Fibroblast of peridontal ligament (primary cell): Measurements from ENCODE around the gene THRSP.

ENCODE experiments used
- DNase-seq: peaks from one replicate; pipeline ENCODE4 v3.0.0-alpha.2; 2010; ENCODE audit errors: extremely low read depth

Gene THRSP

DNA sequence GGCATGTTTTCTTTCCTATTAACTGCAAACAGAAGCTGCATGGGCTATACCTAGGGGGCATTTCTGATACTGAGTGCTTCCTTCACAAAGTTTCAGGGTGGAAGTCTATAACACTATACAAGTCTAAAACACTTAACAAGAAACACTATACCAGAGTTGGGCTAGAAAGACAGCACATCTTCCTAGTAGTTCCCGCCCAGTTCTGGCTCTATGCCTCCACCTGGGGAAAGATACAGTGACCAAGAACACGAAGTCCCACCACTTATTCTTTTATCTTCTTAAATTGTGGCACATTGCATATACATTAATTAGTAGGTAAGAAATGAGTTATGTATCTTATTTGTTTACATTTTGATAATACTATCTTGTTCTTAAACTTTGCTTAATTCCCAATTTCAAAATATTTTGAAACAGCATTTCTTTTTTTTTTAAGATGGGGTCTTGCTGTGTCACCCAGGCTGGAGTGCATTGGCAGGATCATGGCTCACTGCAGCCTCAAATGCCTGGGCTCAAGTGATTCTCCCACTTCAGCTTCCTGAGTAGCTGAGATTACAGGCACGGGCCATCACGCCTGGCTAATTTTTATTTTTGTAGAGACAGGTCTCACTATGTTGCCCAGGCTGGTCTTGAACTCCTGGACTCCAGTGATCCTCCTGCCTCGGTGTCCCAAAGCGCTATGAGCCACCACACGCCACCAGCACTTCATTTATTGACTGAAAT is 34.2 kb downstream of the THRSP start:
- no peak for DNase-seq

DNA sequence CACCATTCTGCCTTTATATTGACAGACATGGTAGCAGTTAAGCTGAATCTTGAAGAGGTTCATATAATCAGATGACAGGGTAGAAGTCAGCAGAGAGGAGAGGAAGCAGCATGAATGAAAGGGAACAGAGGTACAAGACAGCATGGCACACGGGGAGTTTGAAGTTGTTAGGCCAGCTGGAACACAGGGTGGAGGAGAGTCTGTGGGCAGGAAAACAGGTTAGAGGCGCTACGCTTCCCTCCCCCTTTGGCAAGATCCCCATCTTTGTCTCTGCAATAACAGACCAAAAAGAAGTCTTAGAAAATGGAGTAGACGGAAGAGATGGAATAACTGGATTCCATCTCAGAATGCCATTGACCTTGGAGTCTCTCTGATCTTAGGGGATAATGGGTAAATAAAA is 36.0 kb downstream of the THRSP start:
- no peak for DNase-seq

DNA sequence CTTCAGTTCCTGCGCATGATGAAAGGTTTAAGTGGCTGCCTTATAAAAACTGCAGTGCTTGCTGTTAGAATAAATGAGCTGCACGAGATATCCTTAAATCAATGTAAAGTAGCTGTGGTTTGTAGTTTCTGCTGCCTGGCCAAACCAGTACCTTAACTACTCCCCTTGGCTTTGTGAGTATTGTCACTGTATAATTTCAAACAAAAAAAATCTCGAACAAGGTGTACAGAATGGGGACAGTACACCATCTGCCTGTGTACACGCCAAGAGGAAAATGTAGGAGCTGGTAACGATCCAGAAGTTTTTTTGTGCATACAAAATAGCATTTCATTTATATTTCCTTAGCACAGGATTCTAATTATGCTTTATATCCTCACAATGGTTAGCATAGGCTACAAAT is 36.6 kb downstream of the THRSP start:
- DNase-seq: no peak

DNA sequence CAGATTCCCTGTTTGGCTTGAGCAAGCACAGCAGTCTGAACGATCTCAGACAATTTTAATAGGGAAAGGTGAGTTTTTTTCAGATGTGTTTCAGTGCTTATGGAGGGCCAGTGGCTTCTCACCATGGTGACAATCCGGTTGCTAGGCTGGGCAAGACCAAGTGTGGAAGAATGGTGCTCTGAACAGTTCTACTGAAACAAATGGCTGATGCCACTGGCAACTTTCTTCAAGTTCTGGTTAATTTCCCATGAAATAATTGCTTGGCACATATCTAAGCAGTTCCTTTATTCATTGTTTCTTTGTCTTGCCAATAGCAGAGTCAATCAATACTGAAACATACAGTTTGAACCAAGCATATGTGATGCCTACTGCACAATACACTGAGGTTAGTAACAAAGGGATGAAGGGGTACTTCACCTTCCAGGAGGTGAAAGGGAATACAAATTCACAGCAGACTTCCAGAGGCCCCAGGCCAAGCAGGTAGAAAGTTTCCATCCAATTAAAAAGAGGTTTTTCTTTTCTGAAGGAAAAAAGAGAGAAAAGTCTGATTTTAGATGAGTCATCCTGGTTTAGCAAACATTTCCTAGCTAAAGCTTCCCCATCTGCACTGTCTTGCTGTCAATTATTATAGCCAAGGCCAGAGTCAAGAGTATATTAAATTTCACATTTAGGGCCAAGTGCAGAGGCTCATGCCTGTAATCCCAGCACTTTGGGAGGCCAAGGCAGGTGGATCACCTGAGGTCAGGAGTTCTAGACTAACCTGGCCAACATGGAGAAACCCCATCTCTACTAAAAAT is 37.2 kb downstream of the THRSP start:
- DNase-seq: peak; percentile 53

DNA sequence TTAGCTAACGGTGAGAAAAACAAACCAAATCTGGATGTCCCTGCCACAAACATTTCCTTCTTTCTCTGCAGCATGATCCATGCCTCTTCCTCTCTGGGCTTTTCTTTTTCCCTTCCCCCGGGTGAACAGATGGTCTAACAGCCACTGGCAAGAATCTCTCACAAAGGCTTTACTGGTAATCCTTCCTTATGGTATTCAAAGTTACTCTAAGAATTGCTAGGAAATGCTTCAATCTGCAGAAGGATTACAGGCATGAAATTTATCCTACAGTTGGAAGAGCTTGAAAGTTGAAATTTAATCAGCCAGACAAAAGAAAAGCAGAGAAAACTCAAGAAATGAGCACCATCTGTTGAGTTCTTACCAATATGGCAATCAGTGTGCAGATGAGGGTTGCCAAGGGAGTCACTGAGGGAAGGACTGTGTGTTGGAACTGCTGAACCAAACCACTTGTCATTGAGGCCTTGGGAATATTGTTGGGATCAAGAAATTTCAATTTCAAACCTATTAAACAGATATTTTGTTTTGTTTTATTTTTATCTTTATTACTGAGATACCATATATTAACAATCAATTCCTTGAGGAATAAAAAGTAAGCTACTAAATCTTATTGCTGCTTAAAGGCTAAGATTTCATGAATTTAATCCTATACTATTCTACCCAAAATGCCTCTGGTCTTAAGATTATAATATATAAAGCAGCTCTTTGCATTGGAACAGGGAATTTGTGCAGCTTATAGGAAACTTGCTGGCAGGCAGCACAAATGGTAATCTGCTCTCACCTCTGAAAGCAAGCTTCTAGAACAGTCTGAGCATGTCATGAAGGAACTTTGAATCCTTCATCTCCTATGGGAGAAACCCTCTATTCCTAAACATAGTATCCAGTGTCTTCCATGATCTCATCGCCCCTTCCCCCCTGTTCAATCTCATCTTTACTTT is 45.7 kb downstream of the THRSP start:
- DNase-seq: peak; percentile 28

DNA sequence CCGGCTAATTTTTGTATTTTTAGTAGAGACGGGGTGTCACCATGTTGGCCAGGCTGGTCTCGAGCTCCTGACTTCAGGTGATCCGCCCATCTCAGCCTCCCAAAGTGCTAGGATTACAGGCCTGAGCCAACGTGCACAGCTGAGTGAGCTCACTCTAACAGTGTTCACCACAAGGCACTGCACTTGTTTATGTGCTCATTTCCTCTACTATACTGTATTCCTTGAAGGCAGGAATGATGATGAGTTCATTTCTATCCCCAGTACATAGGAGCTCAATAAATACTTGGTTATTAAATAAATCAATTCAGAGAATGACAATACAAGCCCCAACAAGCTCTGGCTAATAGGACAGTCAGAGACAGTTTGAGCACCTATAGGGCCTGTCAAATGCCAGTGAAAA is 46.7 kb downstream of the THRSP start:
- DNase-seq: no peak

DNA sequence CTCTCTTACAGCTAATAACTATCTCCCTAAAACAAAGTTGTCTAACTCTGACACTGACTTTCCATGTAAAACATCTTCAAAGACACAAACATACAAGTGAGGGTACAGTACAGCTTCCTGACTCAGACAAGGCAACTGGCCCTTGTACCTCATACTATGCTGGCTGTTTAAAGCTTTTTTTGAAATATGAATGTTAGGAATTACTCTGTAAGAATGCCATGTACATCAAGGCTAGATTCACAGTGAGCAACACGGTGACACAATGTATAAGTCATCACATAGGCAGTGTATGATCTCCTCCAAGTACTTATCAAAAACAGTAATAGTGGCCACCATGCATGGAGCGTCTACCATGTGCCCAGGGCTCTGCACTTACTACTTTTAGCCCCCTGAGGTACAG is 47.2 kb downstream of the THRSP start:
- DNase-seq: peak; percentile 22

DNA sequence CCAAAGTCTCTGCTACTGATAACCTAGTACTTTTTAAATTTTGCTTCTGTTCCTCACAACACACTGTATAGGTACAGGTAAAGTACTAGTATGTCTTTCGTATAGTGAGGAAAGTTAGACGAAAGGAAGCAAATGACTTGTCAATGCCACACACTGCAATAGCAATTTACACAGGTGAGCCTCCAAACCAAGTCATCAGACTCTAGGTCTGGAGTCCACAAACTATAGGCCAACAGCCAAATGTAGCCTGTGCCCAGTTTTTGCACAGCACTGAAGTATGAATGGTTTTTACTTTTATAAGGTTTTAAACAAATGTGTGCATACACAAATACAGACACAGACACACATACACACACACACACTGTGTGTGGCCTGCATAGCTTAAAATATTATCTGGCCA is 47.6 kb downstream of the THRSP start:
- DNase-seq: no peak

DNA sequence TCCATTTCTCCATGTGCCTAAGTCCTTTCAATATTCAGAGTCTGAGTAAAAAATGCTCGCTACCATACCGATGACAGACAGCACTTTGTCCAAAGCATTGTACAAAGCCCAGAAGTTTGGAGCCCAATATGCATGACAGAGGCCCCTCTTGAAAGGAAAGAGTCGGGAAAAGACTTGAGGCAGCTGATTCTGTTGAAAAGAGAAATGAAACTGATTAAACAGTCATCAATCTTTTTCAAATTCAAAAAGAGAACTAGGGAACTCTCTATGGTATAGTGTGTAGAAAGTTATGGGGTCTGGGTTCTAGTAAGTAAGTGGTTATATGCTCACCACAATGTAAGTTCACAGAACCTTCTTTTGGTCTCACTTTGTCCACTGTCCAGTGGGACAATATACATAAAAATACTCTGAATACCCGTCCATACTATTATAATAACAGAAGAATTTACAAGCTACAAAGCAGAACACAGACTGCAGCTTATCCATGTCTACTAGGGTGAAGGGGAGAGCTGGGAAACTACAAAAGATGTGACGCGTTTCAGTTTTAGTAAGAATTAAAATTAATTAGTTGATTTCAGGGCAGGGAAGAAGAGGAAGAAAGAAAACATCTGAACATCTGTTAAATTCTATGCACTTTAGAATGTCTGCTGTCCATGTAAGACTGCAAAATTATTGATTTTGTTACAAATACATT is 49.1 kb downstream of the THRSP start:
- DNase-seq: no peak
